Activated T-helper 9 cell treated with anti-CD3 and anti-CD28 coated beads, Interleukin-2, amount 50 U/mL, for 16 hours (primary cell): ENCODE results near the gene MRPS6.

ENCODE experiments used
- DNase-seq: peaks from one replicate; pipeline ENCODE4 v3.0.0-alpha.2; 2020; ENCODE audit warnings: low read depth

MRPS6 gene

DNA sequence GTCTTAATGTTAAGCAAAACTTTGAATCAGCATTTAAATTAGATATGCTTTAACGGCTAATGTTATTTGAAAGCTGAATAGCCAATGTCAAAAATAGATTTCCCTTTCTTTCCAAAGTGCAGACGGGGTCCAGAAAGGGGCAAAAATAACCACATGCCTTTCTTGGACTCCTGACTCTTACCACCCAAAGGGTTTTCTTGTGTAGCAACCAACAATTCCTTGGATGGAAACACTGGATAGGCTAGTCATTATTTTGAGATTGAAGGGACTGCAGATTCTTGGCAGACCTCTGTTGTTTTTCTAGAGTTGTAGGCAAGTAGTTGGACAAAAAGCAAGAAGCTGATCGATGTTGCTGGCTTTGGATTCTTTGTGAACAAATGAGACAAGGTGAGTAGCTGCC, 107.0 kb downstream of the MRPS6 start:
- no peak for DNase-seq

DNA sequence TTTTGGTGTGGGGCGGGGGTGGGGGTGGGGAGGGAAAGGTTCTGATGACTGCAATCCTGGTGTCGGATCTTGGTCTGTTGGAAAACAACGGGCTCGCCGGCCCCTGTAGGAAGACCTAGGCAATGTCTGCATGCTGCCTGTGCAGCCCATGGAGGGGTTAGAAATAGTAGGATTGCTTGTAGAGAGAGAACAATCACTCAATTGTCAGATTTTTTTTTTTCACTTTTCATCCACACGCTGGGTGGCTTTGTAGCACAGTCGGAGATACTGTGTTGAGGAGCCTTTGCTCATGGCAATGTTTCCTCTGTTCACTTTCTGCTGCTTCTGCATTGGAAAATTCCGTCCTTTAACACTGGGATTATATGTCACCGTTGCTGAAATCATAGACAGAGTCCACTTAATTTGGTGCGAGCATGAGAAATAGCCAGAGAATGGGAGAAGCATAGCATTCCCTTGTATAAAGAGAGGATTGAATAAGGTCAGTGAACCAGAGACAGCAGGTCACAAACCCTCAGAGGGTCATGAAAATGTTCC, 107.5 kb downstream of the MRPS6 start:
- DNase-seq, result no peak

DNA sequence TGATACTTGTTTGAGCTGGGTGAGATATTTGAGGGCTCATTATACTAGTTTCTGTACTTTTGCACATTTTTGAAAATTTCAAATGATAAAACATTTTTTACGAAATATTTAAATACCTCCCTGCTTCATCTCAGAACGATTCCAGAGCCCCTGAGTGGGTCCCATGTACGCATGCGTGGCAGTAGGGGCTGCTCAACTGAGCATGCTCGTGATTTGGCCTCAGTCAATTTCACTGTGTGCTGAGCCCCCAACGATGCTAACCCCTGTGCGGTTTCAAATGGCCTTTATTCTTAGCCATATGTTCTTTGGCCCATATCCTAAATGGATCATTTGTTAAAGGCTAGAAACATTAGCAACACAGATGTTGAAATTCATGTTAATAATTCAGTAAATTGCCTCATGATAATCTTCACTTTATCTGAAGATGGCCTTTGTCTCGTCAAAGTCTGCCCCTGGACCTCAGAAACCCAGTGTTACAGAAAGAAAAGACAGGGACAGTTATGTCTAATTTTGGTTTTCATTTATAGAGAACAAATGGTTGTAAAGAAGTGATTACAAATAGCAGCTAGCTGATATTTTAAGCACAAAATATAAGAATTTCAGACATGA, 108.2 kb downstream of the MRPS6 start:
- no peak for DNase-seq

DNA sequence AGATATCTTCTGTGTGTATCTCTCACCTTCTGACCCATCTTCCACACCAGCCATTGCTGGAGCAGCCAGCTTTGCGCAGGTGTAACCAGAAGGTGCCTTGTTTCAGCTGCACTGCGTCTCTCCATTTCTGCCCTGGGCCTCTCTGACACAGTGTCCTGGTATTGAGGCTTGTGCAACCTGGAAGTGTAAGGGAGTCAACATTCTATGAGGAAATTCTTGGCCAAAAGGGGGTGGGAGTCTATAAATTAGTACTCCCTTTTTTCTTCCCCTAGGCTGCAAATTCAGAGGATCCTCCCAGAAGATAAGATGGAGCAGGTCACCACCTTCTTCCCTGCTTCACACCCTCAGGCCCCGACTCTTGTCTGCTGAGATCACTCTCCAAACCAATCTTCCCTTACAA, 109.1 kb downstream of the MRPS6 start:
- DNase-seq, result no peak

DNA sequence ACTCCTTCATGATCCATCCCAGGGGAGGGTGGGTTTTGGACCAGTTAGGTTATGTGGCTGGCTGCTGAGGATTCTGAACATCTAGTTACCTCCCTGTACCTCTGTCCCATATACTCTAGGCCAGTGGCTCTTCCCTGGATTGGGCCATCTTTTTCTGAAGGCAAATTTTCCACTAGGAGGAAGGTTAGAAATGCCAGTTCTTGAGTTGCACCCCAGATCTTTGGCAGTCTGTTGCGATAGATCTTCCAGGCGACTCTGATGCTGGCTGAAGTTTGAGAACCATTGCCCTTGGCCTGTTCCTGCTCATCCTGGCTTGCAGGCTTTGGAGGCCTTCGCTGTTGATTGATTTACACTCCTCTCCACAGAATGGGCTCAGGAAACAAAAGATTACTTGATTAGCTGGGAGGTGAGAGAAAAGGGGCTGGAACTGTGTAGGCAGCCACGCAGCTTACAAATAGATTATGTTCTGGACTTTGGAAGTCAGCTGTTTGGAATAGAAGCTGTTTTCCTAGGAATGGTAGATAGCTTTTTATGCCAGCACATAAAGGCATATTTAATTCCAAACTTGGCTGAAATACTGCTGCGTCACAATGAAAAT, 110.1 kb downstream of the MRPS6 start:
- DNase-seq, result no peak

DNA sequence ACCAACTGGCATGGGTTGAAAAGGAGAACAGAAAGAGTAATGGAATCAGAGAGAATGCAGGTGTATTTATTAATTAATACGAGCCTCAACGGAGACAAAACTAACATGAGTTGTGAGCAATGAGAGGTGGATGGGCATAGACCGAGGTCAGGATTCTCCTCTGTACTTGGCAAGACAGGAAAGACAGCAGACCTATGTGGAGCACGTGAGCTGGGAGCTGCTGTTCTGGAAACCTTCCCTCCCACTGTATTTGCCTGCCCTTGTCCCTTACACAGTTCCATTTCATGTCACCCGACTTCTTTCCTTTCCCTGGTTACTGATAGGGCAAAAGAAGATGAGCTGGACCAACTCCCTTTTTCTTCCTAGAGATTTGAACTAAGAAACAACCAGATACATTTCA, 110.9 kb downstream of the MRPS6 start:
- no peak for DNase-seq

DNA sequence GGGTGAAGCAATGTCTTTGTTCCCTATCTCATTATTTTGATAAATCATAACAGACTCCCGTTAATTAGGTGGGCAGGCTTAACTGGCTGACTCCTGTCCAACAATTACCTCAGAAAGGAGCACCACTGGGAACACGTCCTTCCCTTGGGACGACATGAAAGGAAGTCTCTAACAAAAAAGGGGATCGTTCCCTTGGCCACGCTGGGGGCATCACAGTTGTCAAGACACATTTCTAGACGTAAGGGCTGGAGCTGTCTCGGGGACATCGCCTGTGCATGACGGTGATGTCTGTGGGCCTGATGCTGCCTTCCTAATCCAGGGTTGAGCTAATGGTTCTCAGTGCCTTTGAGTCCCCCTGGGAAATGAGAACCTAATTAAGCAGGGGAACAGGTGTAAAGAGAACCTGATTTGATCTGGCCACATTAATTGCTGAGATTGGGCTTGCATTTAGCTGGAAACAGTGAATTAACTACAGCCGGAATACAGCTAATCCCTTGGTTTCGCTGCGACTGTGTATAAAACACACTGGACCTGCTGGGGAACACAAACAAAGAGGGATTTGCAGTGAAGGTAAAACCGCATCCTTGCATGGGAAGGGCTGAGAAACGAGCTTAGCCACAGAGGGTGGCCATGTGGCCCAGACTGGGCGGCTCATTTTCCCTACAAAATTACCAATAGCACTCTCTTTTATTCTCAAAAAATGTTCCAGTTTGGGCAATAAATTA, 111.8 kb downstream of the MRPS6 start:
- no peak for DNase-seq

DNA sequence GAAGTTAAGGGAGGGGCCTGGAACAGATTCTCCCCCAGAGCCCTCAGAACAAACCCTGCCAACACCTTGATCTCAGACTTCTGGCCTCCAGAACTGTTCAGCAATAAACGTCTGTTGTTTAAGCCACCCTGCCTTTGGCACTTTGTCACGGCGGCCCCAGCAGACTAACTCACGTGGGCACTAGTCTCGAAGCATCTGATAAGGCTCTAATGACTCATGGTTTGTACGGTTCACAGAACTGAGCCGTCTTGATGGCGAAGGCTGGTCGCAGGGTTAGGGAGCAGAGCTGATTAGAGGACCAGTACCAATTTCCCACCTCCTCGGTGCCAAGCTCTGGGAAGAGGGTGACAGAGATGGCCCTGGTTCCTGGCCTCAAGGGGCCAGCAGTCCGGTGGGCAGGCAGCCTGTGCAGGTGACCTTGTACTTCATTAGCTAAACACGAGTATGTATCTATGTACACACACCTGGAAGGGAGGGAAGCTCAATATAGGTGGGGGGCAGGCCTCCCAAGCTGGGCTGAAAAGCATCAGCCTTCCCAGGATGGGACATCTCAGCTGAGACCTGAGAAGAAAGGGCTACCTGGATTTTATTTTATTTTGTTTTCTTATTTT, 112.8 kb downstream of the MRPS6 start:
- no peak for DNase-seq

DNA sequence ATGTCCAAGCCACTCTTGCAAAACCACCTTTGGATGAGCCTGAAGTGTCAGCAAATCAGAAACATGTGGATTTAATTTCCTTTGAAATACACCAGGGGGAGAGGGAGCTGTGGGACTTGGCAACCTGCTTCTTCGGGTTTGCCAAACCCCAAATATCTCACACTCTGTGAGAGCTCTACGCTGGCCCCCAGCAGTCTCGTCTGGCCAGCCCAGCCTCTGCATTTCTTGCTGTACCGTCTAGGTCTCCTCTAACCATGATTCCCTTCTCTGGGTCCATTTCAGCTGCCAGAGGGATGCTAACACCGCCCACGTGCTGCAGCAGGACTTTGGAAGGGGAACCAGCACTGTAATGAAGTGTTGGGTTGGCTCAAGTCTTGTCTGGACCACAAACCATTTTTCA, 114.6 kb downstream of the MRPS6 start:
- no peak for DNase-seq

DNA sequence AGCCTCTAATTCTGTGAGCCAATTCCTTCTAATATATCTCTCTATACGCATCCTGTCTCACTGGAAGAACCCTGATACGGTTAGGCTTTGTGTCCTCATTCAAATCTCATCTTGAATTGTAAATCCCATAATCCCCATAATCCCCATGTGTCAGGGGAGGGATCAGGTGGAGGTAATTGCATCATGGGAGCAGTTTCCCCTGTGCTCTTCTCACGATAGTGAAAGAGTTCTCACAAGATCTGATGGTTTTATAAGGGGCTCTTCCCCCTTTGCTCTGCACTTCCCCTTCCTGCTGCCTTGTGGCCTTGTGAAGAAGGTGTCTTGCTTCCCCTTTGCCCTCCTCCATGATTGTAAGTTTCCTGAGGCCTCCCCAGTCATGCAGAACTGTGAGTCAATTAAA, 116.1 kb downstream of the MRPS6 start:
- no peak for DNase-seq

DNA sequence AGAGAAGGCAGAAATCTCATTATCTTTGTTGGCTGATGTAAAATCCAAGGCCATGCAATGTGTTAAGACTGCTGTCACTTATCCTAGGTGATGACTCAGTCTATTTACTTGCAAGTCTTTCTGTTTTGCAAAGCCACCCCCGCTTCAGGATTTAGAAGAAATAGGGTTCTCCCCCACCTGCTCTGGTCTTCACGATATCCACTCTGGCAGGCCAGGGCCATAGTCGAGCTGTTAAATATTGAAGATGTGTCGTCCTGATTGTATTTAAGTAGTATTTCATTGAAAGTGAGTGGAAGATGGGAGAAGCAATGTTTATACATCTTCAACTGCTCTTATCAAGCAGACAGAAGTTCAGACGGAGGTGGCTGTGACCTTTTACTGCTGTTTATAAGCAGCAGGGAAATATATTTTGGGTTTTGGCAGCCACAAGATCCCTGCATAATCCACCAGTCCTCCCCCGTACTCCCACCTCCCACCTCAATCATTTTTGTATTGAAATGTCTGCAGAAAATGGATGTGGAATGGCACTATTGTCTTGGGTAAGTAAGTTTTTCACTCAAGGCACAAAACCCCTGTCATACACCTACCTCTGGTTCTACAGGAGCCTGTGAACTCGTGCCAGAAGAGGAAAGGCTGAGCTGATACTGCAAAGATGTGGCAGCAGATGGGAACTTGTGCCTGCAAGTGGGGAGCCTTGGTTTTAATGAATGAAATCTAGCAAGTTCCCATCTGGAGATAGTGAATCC, 117.4 kb downstream of the MRPS6 start:
- DNase-seq, result no peak

DNA sequence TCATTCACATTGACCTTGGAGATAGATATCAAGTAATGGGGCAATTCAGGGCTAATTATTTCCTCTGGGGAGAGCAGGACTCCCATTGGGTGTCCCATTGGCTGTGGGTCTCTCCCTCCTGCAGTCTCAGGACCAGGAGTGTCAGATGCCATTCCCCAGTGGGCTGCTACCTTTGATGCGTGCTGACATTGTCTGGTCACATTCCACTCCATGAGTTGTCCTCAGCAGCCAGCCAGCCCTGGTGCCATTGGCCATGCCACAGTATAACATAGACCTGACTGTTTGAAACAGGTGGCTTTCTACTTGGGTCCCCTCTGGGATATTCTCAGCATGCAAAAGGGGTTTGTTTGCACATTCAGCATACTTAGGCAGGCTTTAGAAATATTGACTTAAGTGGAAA, 118.5 kb downstream of the MRPS6 start:
- no peak for DNase-seq
